DND-41 (cell line): Measurements from ENCODE around the gene WDPCP.

Experiments
- CTCF ChIP-seq: IDR thresholded peaks from 2 replicates; pipeline ENCODE4 v1.5.1; 2012; ENCODE audit warnings: borderline replicate concordance, low read length, moderate library complexity, mild to moderate bottlenecking; ENCODE audit not compliant: poor library complexity, severe bottlenecking; ENCODE audit errors: extremely low read depth
- EZH2 ChIP-seq: IDR thresholded peaks from 3 replicates; pipeline ENCODE4 v1.6.1; 2012; ENCODE audit warnings: borderline replicate concordance, low read depth, mild to moderate bottlenecking, moderate library complexity, low read length, inconsistent platforms; ENCODE audit not compliant: severe bottlenecking

- TF ChIP-seq CTCF (no peak), EZH2 (no peak)
Observed at GRCh38 chr2:63340443-63340842, 247.8 kb downstream of the WDPCP start.
